ENCODE measurements around the gene GNG8.
A peak's percentile ranks its signal among the peaks of the same experiment; 100 is the strongest.

Gene GNG8

DNA sequence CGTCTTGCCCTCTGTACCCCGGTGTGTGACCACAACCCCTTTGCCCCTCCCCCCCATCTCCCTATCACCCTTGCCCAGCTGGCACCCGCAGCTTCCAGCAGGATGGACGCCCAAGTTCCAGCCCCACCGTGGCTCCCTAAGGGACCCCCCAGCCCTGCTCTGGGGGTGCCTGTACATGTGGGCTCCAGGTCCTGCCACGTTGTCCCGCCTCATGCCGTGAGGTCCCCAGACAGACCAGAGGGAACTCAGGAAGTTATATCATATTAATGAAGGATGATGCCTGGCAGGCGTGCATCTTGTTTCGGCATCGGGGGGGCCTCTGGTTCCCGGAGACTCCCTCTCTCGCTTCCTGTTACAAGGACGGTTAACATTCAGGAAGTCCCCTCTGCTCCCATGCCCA lies 9.6 kb downstream of the GNG8 start:
- POLR2A ChIA-PET: no interaction called here
- TF ChIP-seq, protein P1, sequence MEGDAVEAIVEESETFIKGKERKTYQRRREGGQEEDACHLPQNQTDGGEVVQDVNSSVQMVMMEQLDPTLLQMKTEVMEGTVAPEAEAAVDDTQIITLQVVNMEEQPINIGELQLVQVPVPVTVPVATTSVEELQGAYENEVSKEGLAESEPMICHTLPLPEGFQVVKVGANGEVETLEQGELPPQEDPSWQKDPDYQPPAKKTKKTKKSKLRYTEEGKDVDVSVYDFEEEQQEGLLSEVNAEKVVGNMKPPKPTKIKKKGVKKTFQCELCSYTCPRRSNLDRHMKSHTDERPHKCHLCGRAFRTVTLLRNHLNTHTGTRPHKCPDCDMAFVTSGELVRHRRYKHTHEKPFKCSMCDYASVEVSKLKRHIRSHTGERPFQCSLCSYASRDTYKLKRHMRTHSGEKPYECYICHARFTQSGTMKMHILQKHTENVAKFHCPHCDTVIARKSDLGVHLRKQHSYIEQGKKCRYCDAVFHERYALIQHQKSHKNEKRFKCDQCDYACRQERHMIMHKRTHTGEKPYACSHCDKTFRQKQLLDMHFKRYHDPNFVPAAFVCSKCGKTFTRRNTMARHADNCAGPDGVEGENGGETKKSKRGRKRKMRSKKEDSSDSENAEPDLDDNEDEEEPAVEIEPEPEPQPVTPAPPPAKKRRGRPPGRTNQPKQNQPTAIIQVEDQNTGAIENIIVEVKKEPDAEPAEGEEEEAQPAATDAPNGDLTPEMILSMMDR (IDR thresholded peaks at IDR 0.05; ENCODE audit: control extremely low read depth, extremely low read depth, low read depth, missing control alignments): no peak
- CTCF ChIA-PET: interaction anchor here (1.0 to 9.9 kb wide), 4 partner anchors 8 to 95 kb away, joined by 3 to 76 read pairs (median 11); partner anchors contain the start of gene DACT3
- DNase-seq (ENCODE audit: extremely low spot score): no peak

DNA sequence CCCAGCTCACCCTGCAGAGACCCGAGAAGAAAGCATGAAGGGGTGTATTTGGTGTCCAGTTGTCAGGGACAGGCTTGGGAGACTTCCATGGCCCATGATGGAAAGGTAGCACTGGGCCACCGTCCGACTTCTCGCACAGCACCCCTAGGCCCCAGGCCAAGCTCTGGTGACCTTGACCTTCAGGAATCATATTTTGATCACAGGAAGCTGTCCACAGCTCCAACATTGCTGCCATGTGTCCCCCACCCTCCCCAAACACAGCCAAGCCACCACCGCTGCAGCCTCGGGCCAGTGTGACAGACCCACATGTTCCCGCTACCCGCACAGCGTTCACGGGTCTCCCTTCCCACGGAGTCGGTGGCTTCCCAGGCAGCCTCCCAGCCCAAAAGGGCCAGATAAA lies 10.3 kb downstream of the GNG8 start:
- CTCF ChIA-PET: interaction anchor here (1.1 to 9.9 kb wide), 5 partner anchors 9 to 103 kb away, joined by 3 to 76 read pairs (median 5); partner anchors contain the start of gene DACT3
- TF ChIP-seq, protein P1 (IDR thresholded peaks at IDR 0.05; ENCODE audit: control extremely low read depth, extremely low read depth, low read depth, missing control alignments): no peak
- DNase-seq (ENCODE audit: extremely low spot score): no peak
- POLR2A ChIA-PET: no interaction called here

DNA sequence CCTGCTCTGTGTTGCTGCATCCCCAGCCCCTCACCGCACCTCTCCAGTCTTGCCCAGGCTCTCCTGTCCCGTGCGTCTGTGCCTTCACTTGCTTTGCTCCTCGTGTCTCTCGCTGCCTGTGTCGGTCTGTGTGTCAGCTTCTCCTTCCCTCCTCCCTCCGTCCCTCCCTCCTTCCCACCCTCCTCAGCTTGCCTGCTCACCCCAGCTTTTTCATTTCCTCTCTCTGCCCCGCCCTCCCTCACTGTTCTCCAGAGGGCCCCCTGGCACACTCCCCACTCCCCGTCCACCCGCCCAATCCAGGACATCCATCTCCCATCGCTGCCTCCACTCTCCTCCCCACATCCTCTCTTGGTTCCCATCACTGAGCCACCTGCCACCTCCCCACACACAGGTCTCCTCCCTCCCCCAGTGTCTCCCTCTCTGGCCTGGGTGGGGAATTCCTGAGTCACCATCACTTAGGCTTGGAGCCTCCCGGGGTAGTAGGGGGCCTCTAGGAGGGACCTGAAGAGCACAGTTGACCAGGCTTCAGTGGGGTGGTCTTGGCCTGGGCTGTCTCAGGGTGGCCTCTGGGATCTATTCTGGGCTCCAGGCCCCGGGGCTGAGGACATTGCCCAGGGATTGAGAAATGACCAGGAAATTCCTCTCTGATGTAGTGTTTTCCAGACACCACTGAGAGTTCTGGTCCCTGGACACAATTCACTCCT lies 10.9 kb downstream of the GNG8 start, which contains the start of gene PTGIR:
TSS of gene PTGIR (minus strand) at position 132 of the 704 bp plus-strand sequence. CDS start 864 bp downstream, outside the sequence.
- TF ChIP-seq, protein P1 (IDR thresholded peaks at IDR 0.05; ENCODE audit: control extremely low read depth, extremely low read depth, low read depth, missing control alignments): no peak
- DNase-seq (ENCODE audit: extremely low spot score): no peak
- CTCF ChIA-PET: interaction anchor here (0.9 to 9.9 kb wide), 6 partner anchors 8 to 103 kb away, joined by 3 to 76 read pairs (median 4); partner anchors contain the start of genes CALM3 and DACT3
- POLR2A ChIA-PET: no interaction called here

DNA sequence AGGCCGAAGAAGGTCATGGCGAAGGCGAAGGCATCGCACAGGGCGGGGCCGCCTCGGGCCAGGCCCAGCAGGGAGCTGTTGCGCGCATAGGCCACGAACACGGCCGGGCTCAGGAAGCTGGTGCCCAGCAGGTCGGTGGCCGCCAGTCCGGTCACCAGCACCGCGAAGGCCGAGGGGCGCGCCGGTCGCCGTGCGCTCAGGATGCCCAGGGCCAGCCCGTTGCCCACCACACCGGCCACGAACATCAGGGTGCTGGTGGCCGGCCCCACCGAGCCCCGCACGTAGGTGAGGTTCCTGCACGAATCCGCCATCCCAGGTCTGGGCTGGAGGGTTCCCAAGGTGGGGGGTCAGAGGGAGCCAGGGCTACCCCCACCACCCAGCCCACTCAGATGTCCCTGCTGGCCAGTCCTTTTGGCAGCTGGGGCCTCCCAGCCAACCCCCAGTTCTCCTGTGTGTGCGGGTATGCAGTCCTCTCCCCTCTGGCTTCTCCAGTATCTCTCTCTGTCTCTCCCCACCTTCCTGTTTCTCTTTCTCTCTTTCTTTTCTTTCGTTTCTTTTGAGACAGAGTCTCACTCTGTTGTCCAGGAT lies 12.0 kb downstream of the GNG8 start:
- TF ChIP-seq, protein P1 (IDR thresholded peaks at IDR 0.05; ENCODE audit: control extremely low read depth, extremely low read depth, low read depth, missing control alignments): no peak
- no peak for DNase-seq (ENCODE audit: extremely low spot score)
- CTCF ChIA-PET: interaction anchor here (0.9 to 9.9 kb wide), 4 partner anchors 11 to 105 kb away, joined by 3 to 76 read pairs (median 12); partner anchors contain the start of genes CALM3 and DACT3
- POLR2A ChIA-PET: interaction anchor here (0.6 kb wide), 1 partner anchor 44 kb away, joined by 12 read pairs; no protein-coding TSS in a partner anchor

DNA sequence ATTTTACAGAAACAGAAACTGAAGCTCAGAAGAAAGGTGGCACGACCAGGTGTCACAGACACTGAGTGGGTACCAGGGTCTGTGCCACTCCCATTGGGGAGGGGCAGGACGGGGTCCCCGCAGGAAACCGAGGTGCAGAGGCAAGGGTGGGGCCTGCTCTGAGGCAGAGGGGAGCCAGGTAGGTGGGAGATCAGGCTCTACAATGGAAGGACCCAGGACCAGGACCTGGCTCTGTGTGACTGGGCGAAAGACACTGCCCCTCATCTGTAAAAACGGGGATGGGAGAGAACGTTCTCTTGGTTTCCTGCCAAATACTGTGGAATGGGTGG lies 13.9 kb downstream of the GNG8 start:
- ChIA-PET CTCF (interaction anchor here (1.2 to 18.5 kb wide), 4 partner anchors 9 to 40 kb away, joined by 4 to 287 read pairs (median 48); partner anchors contain the start of genes CALM3 and DACT3), POLR2A (no interaction called here)
- no peak for DNase-seq (ENCODE audit: extremely low spot score)
- TF ChIP-seq, protein P1 (IDR thresholded peaks at IDR 0.05; ENCODE audit: control extremely low read depth, extremely low read depth, low read depth, missing control alignments): no peak

DNA sequence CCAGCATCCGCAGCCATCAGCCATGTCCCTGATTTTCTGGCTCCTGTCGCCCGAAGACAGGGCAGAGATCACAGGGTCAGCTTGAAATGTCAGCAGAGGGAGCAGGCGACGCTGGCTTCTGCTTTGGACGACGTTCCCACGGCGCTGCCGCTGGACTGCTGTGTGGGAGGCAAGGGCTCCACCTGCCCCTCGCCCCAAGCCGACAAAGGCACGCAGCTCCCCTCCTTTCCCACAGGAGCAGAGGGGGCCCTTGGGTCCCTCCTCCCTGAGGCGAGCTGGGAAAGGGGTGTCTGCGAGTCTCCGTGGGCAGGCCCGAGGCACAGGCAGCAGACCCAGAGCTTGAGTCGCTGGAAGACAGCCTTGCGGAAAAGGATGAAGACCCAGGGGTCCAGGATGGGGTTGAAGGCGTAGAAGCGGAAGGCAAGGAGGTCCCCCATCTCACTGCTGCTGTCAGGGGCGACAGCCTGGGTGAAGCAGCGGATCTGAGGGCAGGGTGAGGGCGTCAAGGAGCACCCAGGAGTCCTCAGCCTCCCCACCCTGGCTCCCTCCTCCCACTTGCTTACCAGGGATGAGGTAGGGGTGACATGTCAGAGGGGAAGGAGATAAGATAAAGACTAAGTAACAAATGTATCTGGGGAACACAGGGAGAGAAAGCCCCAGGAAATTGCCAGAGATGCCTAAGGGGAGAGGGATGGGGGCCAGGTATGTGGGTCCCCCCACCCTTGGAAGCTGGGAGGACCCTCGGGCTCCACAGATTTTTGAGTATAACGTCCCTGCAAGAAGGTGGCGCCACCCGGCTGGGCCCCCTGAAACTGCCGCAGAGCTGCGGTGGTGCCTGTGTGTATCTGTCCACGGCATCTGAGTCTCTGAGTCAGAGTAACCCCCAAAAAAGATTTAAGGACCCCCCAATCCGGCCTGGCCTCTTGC lies 14.5 kb downstream of the GNG8 start:
- DNase-seq (ENCODE audit: extremely low spot score): no peak
- TF ChIP-seq, protein P1 (IDR thresholded peaks at IDR 0.05; ENCODE audit: control extremely low read depth, extremely low read depth, low read depth, missing control alignments): peak; percentile 15
- ChIA-PET POLR2A (no interaction called here), CTCF (interaction anchor here (1.1 to 18.5 kb wide), 5 partner anchors 9 to 128 kb away, joined by 3 to 287 read pairs (median 19); partner anchors contain the start of genes CALM3 and DACT3)

Measured in GM10248 (cell line).